AG04450 (cell line): Measurements from ENCODE around the gene CYP46A1. TPM values are rescaled to one million over a fixed set of nuclear protein-coding genes. Genes with fewer than 3 reads are reported as not detected.

Experiments
- CTCF ChIA-PET: fragments of 300-600, 350-600 bp; formaldehyde crosslinking; extraction: SDS; loops from one replicate; lab custom pipeline; 2022; ENCODE audit warnings: antibody characterized with exemption, inconsistent platforms; lab: Charles Lee
- POLR2A ChIA-PET: fragments of 350-600 bp; formaldehyde crosslinking; extraction: SDS; loops from one replicate; lab custom pipeline; 2021; ENCODE audit warnings: antibody characterized with exemption, inconsistent platforms; lab: Yijun Ruan, JAX
- DNase-seq: peaks from one replicate; pipeline ENCODE4 v3.0.0-alpha.2; 2011; ENCODE audit warnings: low read depth, low spot score
- H3K27ac ChIP-seq: one replicate; pipeline ENCODE4 v1.5.1; 2012; ENCODE audit warnings: low read depth, low read length, control low read depth
- H3K27me3 ChIP-seq: one replicate; pipeline ENCODE4 v1.6.0; 2012; ENCODE audit warnings: low read length; ENCODE audit not compliant: control insufficient read depth, insufficient read depth
- H3K4me3 ChIP-seq: 2 replicates; pipeline ENCODE4 v1.5.1; 2011; ENCODE audit warnings: mild to moderate bottlenecking, low read depth, low read length, control low read depth
- H3K9me3 ChIP-seq: 2 replicates; pipeline ENCODE4 v1.5.1; 2012; ENCODE audit warnings: low read length; ENCODE audit not compliant: control insufficient read depth, insufficient read depth
- polyA plus RNA-seq: library from polyadenylated mRNA; depleted of rRNA; stranded (reverse); fragments of >200 nt; gene quantifications from 2 replicates; pipeline ENCODE4 v1.2.3, GENCODE V29; 2011
- TF ChIP-seq, protein P1 (sequence below): IDR thresholded peaks from 2 replicates; pipeline ENCODE4 v1.5.1; 2011; ENCODE audit warnings: low read depth, low read length, control low read depth, inconsistent platforms

CYP46A1 gene
- polyA plus RNA-seq, 1 experiment: 0.07 TPM

DNA sequence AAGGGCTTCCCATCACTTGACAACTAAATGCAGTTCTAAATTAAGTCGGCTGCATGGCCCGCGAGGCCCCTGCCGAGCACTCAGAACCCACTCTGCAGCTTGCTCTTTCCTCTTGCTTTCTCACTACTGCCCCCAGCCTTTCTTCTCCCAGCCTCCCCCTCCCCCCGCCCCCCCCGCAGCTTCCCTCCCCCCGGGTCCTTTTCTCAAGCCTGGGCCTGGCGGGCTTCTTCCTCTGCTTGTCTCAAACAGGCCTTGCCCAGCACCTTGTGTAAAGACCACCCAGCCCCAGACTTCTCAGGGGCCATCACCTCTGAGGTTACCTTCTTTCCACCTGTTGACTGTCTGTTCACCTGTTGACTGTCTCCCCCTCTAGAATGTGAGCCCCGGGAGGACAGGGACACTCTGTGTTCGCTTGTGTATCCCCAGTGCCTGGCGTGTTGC lies 1.1 kb downstream of the CYP46A1 start:
- TF ChIP-seq, protein P1, sequence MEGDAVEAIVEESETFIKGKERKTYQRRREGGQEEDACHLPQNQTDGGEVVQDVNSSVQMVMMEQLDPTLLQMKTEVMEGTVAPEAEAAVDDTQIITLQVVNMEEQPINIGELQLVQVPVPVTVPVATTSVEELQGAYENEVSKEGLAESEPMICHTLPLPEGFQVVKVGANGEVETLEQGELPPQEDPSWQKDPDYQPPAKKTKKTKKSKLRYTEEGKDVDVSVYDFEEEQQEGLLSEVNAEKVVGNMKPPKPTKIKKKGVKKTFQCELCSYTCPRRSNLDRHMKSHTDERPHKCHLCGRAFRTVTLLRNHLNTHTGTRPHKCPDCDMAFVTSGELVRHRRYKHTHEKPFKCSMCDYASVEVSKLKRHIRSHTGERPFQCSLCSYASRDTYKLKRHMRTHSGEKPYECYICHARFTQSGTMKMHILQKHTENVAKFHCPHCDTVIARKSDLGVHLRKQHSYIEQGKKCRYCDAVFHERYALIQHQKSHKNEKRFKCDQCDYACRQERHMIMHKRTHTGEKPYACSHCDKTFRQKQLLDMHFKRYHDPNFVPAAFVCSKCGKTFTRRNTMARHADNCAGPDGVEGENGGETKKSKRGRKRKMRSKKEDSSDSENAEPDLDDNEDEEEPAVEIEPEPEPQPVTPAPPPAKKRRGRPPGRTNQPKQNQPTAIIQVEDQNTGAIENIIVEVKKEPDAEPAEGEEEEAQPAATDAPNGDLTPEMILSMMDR: no peak
- no peak overlapping the region for H3K4me3 ChIP-seq
- no peaks in the 10 kb centered on the region; the same call in 1 of the 2 replicates for H3K9me3 ChIP-seq
- CTCF ChIA-PET: interaction anchor here (0.6 to 1.2 kb wide), 3 partner anchors 9 to 180 kb away, joined by 3 to 4 read pairs (median 3); no protein-coding TSS in a partner anchor
- no peak overlapping the region for H3K27ac ChIP-seq
- H3K27me3 ChIP-seq: peaks cover 35% of the 10 kb centered on the region
- POLR2A ChIA-PET: no interaction called here
- DNase-seq: no peak

DNA sequence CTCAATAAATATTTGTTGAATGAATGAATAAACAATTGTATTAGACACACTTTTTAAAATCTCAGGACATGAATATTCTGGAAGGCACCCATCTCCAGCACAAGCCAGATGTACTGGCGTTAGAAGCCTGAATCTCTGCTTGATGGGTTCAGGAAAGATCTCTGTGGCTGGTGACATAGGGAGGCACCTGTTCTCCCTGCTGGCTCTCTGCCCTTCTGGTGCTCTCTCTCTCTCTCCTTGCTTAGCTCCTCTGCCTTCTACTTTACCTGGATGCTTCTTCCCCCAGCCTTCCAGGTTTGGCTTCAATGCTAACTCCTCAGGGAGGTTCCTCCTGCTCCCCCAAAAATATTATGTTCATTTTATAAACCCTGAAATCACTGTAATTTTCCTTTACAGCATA lies 1.5 kb downstream of the CYP46A1 start:
- no peak overlapping the region for H3K27ac ChIP-seq
- POLR2A ChIA-PET: no interaction called here
- peaks cover 35% of the 10 kb centered on the region for H3K27me3 ChIP-seq
- TF ChIP-seq, protein P1: no peak
- H3K9me3 ChIP-seq: no peaks in the 10 kb centered on the region; the same call in 1 of the 2 replicates
- CTCF ChIA-PET: no interaction called here
- no peak for DNase-seq
- H3K4me3 ChIP-seq: no peak overlapping the region

DNA sequence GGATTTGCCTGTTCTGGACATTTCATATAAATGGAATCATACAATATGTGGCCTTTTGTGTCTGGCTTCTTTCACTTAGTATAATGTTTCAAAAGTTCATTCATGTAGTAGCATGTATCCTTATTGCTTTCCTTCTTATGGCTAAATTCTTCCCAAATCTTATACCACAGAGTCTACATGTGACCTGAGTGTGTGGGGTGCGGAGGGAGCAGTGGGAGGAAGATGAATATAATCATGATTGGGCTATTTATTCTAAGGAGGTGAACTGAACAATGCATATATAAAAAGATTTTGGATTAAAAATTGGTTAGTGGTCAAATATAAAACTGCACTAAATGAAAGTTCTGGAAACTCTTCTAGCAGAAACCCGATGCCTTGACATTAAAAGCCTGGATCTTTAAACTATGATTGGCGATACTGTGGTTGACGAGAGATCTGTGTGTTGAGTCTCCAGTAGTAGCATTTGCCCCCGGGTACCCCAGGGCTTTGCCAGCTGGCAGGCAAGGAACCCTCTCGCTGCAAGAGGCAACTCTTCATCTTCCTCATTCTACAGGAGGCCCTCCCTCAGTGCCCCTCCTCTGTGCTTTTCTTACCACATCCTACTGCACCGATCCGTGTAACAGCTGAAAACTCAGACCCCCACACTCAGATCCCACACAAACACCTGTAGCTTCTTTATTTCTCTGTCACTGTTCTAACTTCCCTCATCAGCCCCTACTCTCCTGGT lies 2.6 kb downstream of the CYP46A1 start:
- Histone ChIP-seq H3K9me3 (no peaks in the 10 kb centered on the region; the same call in 1 of the 2 replicates), H3K4me3 (no peak overlapping the region), H3K27me3 (peaks cover 35% of the 10 kb centered on the region), H3K27ac (no peak overlapping the region)
- no peak for DNase-seq
- ChIA-PET CTCF (interaction anchor here (0.8 to 1.9 kb wide), 4 partner anchors 14 to 77 kb away, joined by 3 to 6 read pairs (median 4); no protein-coding TSS in a partner anchor), POLR2A (no interaction called here)
- TF ChIP-seq, protein P1: no peak

DNA sequence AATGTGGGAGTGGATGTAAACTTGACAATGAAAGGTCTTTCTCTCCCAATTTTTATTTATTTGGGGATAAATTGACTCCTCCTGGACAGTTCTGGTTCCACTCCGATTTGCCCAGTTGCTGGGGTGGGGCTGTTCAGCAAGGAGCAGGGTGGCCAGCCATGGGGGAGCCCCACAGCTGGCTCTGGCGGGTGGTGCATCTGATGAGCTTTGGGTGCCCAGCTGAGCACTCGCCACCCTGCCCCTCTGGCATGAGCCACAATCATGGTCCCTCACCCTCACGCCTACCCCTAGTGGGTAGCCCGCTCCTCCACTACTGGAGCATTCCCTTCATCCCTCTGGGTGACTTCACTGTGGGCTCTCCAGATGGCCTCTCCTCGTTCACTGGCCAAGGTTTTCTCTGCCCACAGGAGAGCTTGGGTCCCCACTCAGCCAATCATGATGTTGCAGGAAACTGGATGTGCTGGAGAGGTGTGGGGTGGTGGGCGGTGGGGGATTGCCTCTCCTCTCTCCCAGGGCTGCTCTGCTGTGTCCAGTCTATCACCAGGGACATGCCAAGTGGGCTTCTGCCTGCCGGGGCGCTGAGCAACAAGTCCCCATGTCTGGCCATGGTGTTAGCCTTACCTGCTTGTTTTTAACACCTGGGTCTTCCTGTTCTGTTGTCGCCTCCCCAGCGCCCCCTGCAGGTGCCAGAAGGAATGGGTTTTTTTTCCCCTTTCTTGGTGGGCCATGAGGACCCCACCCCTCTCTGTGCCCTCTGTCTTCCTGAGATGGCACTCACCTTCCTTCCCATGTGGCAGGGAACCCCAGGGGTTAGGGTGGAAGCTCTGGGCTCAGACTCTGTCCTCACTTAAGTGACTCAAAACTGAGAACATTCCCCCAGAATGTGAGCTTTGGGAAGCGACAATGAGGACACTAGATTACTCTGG lies 3.4 kb downstream of the CYP46A1 start:
- TF ChIP-seq, protein P1: peak; percentile 60
- Histone ChIP-seq H3K27ac (no peak overlapping the region), H3K27me3 (peaks cover 37% of the 10 kb centered on the region), H3K9me3 (no peaks in the 10 kb centered on the region; the same call in 1 of the 2 replicates), H3K4me3 (no peak overlapping the region)
- DNase-seq: no peak
- ChIA-PET POLR2A (no interaction called here), CTCF (interaction anchor here (0.7 to 1.9 kb wide), 8 partner anchors 13 to 212 kb away, joined by 3 to 6 read pairs (median 4); no protein-coding TSS in a partner anchor)
